HG02981 (cell line): ENCODE data around the gene TTC36.
"Not testable (repeated sequence)": the region's sequence is repeated elsewhere in the genome, so short reads cannot be mapped to it uniquely, and the experiment has no call there.

Experiments
- ATAC-seq: cut with Tn5 transposase; IDR thresholded peaks from one replicate; pipeline ENCODE4 v1.9.1; 2021; ENCODE audit warnings: mild to moderate bottlenecking, moderate library complexity; ENCODE audit not compliant: unreplicated experiment

TTC36 gene, protein sequence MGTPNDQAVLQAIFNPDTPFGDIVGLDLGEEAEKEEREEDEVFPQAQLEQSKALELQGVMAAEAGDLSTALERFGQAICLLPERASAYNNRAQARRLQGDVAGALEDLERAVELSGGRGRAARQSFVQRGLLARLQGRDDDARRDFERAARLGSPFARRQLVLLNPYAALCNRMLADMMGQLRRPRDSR

DNA sequence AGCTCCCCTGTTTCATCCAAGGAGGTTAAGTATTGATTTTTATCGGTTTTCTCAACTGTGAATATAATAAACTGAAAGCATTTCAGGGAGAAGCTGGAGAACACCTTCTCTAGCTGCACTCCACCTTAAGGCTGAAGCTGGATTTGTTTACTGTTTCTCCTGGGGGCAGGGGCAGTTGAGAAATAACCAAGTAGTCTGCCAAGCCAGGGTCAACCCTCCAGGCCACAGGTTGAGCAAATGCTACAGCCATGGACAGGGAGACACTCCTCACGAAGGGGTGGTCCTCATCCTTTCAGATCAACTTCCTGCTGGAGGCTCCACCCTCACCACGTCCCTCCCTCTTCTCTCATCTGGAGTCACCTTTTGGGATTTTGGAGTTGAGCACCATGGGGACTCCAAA is at the start of gene TTC36:
Gene TTC36 (plus strand): TSS at position 366 of the 400 bp plus-strand sequence. CDS start 21 bp downstream, at position 387.
- ATAC-seq, result no peak

DNA sequence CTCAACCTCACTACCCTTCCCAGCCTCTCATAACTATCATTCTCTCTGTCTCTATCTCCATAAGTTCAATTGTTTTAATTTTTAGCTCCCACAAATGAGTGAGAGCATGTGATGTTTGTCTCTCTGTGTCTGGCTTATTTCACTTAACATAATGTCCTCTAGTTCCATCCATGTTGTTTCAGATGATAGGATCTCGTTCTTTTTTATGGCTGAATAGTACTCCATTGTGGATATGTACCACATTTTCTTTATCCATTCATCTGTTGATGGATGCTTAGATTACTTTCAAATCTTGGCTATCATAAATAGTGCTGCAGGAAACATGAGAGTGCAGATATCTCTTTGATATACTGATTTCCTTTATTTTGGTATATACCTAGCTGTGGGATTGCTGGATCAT is 46.0 kb upstream of the TTC36 start:
- ATAC-seq, result not testable (repeated sequence)

DNA sequence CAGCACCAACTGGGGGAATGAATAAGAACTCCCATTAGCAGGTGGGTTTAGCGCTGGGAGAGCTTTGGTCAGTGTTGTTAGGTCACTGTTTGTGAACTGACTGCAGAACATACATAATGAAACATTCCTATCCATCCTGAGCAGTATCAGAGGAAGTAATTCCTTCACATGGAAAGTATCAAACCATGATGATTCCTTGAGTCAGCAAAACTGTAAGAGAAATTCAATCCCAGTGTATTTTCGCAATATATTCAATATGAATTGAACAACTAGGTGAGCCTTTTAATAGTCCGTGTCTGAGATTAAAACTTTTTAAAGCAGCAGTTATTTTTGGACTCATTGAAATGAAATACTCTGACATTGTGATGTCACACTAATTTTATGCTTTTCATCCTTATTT is 42.9 kb upstream of the TTC36 start:
- ATAC-seq, result no peak

DNA sequence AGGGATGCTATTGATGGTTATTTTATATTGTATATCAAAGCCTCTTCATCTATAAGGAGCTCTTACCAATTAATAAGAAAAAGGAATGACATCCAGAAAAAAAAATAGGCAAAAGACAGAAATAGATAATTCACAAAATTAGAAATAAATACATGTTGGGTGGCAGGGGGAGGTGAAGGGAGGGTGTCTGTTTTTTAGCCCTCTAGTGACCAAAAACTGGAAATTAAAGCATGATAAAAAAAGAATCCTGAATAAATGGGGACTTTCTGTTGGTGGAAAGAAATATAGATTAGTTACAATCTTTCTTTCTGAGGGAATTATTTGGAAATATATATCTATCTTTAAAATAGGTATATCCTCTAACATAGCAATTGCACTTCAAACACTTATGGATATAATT is 42.0 kb upstream of the TTC36 start:
- ATAC-seq, result no peak

DNA sequence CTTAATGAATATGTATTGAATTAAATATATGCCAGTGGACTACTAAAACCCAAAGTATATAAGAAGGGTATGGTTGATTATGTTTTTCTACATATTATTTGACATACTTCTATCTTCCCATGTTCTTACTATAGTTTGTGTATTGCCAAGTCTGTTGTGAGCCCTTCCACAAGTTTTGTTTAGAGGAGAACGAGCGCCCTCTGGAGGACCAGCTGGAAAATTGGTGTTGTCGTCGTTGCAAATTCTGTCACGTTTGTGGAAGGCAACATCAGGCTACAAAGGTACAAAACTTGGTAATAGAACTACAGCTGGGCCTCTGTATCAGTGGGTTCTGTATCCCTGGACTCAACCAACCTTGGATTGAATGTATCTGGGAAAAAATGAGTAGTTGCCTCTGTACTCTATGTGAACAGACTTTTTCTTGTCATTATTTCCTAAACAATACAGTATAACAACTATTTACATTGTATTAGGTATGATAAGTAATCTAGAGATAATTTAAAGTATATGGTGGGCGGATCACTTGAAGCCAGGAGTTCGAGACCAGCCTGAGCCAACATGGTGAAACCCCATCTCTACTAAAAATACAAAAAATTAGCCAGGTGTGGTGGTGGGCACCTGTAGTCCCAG is 38.7 kb upstream of the TTC36 start:
- no peak for ATAC-seq

DNA sequence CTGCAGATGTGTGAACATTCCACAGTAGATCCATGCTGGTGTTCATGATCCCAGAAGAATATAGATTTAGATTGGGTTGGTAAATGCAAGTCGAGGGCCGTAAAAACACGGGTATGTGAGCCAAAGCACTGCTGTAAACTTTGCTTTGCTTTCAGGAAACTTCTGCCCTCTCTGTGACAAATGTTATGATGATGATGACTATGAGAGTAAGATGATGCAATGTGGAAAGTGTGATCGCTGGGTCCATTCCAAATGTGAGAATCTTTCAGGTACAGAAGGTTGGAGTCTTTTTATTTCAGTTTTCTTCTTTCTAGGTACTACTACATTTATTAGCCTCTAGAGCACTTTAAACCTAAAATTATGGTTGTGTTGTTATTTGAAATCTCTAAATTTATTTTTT is 36.2 kb upstream of the TTC36 start:
- ATAC-seq, result no peak

DNA sequence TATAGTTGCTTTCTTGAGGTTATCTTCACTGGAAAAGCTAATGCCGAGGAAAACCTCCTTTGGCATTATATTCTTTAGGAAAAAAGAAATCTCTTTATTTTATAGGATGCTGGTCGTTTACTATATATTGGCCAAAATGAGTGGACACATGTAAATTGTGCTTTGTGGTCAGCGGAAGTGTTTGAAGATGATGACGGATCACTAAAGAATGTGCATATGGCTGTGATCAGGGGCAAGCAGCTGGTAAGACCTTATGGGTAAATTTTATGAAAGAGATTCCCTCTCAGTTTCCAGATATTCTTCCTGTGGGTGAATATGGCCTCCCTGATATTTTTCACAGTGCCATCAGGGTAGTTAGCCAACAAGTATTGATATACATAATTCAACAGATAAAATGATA is 29.4 kb upstream of the TTC36 start:
- ATAC-seq, result no peak

DNA sequence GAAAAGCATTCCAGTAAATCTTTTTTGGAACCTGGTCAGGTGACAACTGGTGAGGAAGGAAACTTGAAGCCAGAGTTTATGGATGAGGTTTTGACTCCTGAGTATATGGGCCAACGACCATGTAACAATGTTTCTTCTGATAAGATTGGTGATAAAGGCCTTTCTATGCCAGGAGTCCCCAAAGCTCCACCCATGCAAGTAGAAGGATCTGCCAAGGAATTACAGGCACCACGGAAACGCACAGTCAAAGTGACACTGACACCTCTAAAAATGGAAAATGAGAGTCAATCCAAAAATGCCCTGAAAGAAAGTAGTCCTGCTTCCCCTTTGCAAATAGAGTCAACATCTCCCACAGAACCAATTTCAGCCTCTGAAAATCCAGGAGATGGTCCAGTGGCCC is 24.1 kb upstream of the TTC36 start:
- ATAC-seq, result no peak

DNA sequence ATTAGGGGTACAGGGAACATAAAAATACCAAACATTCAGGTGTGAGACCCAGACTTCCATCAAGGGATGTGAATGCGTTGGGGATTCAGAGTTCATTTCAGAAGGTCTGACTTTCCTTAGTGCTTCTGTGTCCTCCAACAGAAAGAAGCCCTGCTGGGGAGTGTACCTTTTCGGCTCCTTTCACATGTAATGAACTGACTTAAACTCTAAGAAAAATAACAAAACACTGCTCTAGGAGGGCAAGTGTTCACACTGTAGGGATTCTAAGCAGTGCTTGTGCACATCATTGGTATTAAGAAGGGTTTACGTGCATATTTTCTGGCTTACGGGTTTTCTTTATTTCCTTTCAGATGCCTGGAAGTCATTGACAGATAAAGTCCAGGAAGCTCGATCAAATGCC is 15.7 kb upstream of the TTC36 start:
- no peak for ATAC-seq

DNA sequence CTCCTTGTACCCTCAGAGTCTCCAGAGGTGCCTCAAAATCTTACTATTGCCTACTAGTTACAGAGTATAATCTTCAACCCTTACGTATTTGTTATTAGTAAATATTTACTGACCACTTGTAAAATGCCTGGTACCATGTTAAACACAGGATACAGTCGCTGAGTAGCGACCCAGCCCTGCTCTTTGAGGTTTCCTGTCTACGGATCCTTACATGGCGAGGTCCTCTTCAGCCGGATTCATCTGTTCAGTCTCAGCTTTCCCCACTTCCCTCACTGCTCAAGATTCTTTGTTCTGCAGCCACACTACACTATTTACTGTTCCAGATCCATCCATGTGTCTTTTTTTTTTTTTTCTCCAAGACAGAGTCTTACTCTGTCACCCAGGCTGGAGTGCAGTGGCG is 13.2 kb upstream of the TTC36 start:
- no peak for ATAC-seq

DNA sequence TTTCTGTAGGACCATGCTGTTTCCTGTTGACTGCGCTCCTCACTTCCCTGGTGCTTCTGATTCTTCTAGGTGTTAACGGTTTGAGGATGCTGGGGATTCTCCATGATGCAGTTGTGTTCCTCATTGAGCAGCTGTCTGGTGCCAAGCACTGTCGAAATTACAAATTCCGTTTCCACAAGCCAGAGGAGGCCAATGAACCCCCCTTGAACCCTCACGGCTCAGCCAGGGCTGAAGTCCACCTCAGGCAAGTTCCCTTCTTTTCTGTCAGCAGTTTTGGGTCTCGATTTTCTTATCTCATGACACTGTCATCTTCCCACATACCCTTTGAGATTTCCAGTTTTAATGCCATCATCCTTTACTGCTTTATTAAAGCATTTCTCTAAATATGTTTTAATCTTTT is 7.7 kb upstream of the TTC36 start:
- no peak for ATAC-seq

DNA sequence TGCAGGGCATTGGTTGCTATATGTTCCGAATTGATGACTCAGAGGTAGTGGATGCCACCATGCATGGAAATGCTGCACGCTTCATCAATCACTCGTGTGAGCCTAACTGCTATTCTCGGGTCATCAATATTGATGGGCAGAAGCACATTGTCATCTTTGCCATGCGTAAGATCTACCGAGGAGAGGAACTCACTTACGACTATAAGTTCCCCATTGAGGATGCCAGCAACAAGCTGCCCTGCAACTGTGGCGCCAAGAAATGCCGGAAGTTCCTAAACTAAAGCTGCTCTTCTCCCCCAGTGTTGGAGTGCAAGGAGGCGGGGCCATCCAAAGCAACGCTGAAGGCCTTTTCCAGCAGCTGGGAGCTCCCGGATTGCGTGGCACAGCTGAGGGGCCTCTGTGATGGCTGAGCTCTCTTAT is 5.4 kb upstream of the TTC36 start:
- ATAC-seq, result no peak

DNA sequence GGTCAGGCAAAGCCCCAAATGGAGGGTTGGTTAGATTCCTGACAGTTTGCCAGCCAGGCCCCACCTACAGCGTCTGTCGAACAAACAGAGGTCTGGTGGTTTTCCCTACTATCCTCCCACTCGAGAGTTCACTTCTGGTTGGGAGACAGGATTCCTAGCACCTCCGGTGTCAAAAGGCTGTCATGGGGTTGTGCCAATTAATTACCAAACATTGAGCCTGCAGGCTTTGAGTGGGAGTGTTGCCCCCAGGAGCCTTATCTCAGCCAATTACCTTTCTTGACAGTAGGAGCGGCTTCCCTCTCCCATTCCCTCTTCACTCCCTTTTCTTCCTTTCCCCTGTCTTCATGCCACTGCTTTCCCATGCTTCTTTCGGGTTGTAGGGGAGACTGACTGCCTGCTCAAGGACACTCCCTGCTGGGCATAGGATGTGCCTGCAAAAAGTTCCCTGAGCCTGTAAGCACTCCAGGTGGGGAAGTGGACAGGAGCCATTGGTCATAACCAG is 4.7 kb upstream of the TTC36 start:
- no peak for ATAC-seq

DNA sequence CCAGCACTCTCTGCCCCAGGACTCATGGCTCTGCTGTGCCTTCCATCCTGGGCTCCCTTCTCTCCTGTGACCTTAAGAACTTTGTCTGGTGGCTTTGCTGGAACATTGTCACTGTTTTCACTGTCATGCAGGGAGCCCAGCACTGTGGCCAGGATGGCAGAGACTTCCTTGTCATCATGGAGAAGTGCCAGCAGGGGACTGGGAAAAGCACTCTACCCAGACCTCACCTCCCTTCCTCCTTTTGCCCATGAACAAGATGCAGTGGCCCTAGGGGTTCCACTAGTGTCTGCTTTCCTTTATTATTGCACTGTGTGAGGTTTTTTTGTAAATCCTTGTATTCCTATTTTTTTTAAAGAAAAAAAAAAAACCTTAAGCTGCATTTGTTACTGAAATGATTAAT is 2.9 kb upstream of the TTC36 start:
- no peak for ATAC-seq

DNA sequence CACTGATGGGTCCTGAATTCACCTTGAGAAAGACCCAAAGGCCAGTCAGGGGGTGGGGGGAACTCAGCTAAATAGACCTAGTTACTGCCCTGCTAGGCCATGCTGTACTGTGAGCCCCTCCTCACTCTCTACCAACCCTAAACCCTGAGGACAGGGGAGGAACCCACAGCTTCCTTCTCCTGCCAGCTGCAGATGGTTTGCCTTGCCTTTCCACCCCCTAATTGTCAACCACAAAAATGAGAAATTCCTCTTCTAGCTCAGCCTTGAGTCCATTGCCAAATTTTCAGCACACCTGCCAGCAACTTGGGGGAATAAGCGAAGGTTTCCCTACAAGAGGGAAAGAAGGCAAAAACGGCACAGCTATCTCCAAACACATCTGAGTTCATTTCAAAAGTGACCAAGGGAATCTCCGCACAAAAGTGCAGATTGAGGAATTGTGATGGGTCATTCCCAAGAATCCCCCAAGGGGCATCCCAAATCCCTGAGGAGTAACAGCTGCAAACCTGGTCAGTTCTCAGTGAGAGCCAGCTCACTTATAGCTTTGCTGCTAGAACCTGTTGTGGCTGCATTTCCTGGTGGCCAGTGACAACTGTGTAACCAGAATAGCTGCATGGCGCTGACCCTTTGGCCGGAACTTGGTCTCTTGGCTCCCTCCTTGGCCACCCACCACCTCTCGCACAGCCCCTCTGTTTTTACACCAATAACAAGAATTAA is 2.4 kb upstream of the TTC36 start:
- no peak for ATAC-seq

DNA sequence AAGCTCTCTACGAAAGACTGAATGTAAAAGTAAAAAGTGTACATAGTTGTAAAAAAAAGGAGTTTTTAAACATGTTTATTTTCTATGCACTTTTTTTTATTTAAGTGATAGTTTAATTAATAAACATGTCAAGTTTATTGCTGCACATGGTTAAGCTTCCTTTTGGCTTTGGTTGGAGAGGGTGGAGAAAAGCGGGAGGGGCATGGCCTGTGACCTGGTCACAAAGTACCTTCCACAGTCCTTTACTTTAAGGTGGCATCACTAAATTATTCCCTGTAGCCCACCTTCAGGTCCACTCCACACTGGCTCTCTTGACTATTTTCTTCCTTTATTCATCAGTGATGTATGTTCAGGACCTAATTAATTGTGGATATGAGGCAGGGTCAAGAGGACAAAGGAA is 586 bp upstream of the TTC36 start:
- no peak for ATAC-seq

DNA sequence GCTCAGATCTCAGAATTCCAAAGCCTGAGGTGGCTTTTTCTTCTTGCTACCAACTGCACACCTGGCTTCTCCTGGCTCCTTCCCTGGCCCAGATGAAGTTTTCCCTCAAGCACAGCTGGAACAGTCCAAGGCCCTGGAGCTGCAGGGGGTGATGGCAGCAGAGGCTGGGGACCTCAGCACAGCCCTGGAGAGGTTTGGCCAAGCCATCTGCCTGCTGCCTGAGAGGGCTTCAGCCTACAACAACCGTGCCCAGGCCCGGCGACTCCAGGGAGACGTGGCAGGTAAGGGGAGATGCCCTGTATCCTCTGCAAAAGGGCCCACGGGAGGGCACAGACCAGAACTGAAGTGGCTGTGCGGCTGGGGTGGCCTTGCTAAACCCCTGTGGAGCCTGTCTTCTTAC is 1.2 kb downstream of the TTC36 start:
- no peak for ATAC-seq

DNA sequence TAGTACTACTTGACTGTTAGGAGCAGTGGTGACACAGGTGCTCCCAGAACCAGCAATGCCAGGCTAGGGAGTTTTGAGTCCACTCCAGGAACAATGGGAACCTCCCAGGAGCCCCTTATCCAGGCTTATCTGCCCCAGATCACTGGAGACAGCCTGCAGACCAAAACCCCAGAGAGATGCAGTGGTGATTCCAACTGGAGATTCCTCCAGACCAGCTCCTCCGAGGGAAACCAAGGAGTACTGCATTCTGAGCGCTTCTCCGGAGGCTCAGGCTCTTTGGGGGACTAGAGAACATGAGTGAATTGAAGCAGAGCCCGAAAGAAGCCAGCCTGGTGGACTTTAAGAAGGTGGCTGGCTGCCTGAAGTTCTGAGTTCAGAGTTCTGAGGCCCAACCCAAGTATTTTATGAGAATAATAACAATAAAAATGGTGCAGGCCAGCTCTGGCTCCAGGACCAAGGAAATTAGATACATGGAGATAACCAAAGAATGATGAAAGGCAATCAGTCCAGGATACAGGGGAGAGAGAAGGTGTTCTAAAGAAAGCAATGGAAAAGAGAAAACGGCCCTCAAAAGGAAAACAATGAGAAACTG is 2.4 kb downstream of the TTC36 start:
- no peak for ATAC-seq

DNA sequence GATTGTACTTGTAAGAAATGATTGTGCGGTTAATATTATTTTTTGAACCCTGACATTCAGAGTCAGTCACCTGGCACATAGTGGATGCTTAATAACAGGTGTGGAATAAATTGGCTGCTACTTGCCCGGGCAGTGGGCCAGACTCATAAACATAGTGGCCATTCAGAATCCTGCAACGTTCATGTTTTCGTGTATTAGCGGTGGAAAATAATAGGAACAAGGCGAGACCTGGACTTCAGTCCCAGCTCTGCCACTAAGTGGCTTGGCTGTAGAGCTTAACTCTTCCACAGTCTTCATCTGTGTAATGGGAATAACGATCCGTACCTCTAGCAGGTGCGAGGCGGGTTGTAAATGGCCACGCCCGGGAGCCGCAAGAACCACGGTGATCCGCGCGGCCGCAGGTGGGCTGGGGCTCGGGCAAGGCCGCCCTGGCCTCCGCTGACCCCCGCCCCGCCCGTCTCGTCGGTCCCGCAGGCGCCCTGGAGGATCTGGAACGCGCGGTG is 3.0 kb downstream of the TTC36 start:
- ATAC-seq, result no peak

DNA sequence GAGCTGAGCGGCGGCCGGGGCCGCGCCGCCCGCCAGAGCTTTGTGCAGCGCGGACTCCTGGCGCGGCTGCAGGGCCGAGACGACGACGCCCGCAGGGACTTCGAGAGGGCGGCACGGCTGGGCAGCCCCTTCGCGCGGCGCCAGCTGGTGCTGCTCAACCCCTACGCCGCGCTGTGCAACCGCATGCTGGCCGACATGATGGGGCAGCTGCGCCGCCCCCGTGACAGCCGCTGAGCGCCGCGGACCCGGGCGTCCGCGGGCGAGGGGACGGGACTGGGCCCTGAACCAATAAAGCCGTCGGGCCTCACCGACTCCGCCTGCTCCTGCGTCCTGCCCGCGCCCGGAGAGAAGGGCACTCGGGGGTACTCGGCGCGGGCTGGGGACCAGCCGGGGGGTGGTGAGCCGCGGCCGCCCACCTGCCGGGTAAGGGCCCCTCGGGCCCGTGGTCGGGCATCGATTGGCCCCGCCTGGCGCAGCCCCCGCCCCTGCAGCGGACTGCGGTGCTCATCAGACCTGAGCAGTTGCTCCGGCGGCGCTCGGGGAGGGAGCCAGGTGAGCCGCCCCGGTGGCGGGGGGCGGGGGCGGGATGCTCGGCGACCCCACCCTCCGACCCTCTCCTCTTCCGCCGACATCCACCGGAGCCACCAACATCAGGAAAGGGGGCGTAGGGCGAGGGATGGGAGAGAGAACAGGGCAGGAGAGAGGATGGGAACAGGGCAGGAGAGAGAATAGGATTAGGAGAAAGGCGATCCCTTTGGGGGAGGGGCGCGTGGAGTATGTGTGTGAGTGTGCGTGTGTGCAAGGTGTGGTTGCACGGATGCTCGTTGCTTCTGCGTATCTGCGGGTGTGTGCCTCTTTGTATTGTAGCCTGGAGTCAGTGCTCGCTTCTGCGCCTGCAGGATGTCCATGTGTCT is 3.7 kb downstream of the TTC36 start, which contains the start of gene TMEM25:
Gene TMEM25 (plus strand): TSS at position 510 of the 914 bp plus-strand sequence. CDS start 610 bp downstream, outside the sequence.
- ATAC-seq, result peak; percentile 59
